Peyer's patch (tissue), 4 donors: ENCODE data around the gene CYP11A1.

ENCODE experiments used
- POLR2A ChIP-seq, 2 donors: fragments of 450-650 bp; IDR thresholded peaks; one replicate each; pipeline ENCODE4 v1.5.1; 2017; ENCODE audit warnings: antibody characterized with exemption in 2 of 2, mild to moderate bottlenecking in 2 of 2, moderate library complexity in 2 of 2
- TF ChIP-seq, protein P1 (sequence below), 6 experiments: fragments of 450-650 bp in 4 of 6; fragments of 200-600 bp in 2 of 6; sonication (generic) in 1 of 6; IDR thresholded peaks; one replicate each; pipeline ENCODE4 v1.5.1; 2017 to 2019; ENCODE audit warnings: antibody characterized with exemption in 6 of 6, mild to moderate bottlenecking in 3 of 6, moderate library complexity in 1 of 6

- TF ChIP-seq POLR2A (IDR thresholded peaks at IDR 0.05): no peak
- TF ChIP-seq, protein P1, sequence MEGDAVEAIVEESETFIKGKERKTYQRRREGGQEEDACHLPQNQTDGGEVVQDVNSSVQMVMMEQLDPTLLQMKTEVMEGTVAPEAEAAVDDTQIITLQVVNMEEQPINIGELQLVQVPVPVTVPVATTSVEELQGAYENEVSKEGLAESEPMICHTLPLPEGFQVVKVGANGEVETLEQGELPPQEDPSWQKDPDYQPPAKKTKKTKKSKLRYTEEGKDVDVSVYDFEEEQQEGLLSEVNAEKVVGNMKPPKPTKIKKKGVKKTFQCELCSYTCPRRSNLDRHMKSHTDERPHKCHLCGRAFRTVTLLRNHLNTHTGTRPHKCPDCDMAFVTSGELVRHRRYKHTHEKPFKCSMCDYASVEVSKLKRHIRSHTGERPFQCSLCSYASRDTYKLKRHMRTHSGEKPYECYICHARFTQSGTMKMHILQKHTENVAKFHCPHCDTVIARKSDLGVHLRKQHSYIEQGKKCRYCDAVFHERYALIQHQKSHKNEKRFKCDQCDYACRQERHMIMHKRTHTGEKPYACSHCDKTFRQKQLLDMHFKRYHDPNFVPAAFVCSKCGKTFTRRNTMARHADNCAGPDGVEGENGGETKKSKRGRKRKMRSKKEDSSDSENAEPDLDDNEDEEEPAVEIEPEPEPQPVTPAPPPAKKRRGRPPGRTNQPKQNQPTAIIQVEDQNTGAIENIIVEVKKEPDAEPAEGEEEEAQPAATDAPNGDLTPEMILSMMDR (IDR thresholded peaks at IDR 0.05): no peak
Measured at GRCh38 chr15:74414081-74414580, 46.7 kb upstream of the CYP11A1 start.
